Nephron (organoid): Measurements from ENCODE around the gene PDE4D.

Source experiments
- H3K27ac Mint-ChIP-seq, 3 experiments: 2 replicates each; pipeline ENCODE4 v1.8.0; 2020; ENCODE audit warnings: mixed read lengths in 3 of 3, mild to moderate bottlenecking in 2 of 3, moderate library complexity in 1 of 3
- H3K27me3 Mint-ChIP-seq: 2 replicates; pipeline ENCODE4 v1.8.0; 2021; ENCODE audit warnings: low read depth, mild to moderate bottlenecking, moderate library complexity, mixed read lengths
- H3K36me3 Mint-ChIP-seq: 2 replicates; pipeline ENCODE4 v1.8.0; 2020; ENCODE audit warnings: low read depth, mixed read lengths
- H3K4me1 Mint-ChIP-seq: 2 replicates; pipeline ENCODE4 v1.8.0; 2020; ENCODE audit warnings: mixed read lengths
- H3K4me3 Mint-ChIP-seq, 3 experiments: 2 replicates each; pipeline ENCODE4 v1.8.0; 2020; ENCODE audit warnings: mild to moderate bottlenecking in 3 of 3, mixed read lengths in 3 of 3, moderate library complexity in 2 of 3
- H3K9me3 Mint-ChIP-seq: 2 replicates; pipeline ENCODE4 v1.8.0; 2020; ENCODE audit warnings: mixed read lengths
- CTCF ChIP-seq, 3 experiments: fragments of 200-600 bp; sonication (generic); IDR thresholded peaks; one replicate each; pipeline ENCODE4 v1.5.0; 2021; ENCODE audit warnings: antibody characterized with exemption in 3 of 3; ENCODE audit not compliant: unreplicated experiment in 3 of 3

PDE4D gene

GRCh38 chr5:59136549-59136948 is 757.0 kb downstream of the PDE4D start:
- TF ChIP-seq CTCF (IDR thresholded peaks at IDR 0.05; ENCODE audit: unreplicated experiment in 3 of 3): no peak
- no peaks in the 10 kb centered on the region for H3K36me3 Mint-ChIP-seq
- no peaks in the 10 kb centered on the region for H3K4me1 Mint-ChIP-seq
- H3K9me3 Mint-ChIP-seq: no peaks in the 10 kb centered on the region
- no peak overlapping the region for H3K4me3 Mint-ChIP-seq
- no peaks in the 10 kb centered on the region for H3K27me3 Mint-ChIP-seq
- H3K27ac Mint-ChIP-seq: no peak overlapping the region

GRCh38 chr5:59134471-59135163 is 758.9 kb downstream of the PDE4D start:
- Mint-ChIP-seq H3K27ac (no peak overlapping the region), H3K27me3 (no peaks in the 10 kb centered on the region), H3K36me3 (no peaks in the 10 kb centered on the region), H3K4me1 (no peaks in the 10 kb centered on the region), H3K4me3 (no peak overlapping the region), H3K9me3 (no peaks in the 10 kb centered on the region)
- TF ChIP-seq CTCF (IDR thresholded peaks at IDR 0.05; ENCODE audit: unreplicated experiment in 3 of 3): no peak

DNA sequence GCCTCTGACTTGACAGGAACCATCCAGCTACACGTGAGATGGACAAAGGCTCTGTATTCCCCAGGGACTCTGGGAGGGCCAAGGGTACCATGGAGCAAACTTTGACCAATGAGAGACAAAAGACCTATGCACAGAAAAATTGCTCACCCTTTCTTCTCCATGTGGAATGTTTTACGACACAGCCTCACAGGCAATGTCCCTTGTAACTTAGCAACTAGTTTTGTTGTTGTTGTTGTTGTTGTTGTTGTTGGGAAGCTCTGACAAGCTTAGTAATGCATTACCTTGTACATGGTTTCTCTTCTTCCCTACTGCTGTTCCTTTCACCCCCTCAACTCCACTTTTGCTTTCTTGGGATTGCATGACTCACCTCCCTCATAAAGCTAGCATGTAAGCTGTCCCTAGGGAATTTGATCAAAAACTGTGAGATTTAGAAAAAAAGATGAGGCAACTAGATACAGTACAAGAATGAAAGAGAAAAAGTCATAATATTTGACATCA is 759.7 kb downstream of the PDE4D start:
- H3K9me3 Mint-ChIP-seq: no peaks in the 10 kb centered on the region
- no peak overlapping the region for H3K4me3 Mint-ChIP-seq
- no peak for TF ChIP-seq CTCF (IDR thresholded peaks at IDR 0.05; ENCODE audit: unreplicated experiment in 3 of 3)
- no peaks in the 10 kb centered on the region for H3K27me3 Mint-ChIP-seq
- no peaks in the 10 kb centered on the region for H3K36me3 Mint-ChIP-seq
- no peaks in the 10 kb centered on the region for H3K4me1 Mint-ChIP-seq
- no peak overlapping the region for H3K27ac Mint-ChIP-seq

DNA sequence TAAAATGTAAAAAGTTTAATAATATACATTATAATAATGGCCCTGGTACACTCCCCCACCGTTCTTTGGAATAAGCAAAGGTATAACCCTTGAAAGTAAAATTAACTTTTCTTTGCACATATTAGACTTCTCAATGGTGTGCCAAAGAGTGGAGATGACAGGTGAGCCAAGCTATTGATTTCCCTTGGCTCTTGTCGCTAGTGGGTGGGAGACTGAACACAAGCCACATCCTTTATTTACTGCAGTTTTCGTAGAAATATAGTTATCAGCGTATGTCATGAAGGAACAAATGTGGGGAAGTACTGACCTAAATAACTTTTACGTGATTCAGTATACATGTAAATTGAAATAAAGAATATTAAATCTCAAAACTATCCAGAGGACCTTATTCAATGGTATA is 761.4 kb downstream of the PDE4D start:
- no peaks in the 10 kb centered on the region for H3K4me1 Mint-ChIP-seq
- no peak overlapping the region for H3K27ac Mint-ChIP-seq
- no peak overlapping the region for H3K4me3 Mint-ChIP-seq
- H3K27me3 Mint-ChIP-seq: no peaks in the 10 kb centered on the region
- no peak for TF ChIP-seq CTCF (IDR thresholded peaks at IDR 0.05; ENCODE audit: unreplicated experiment in 3 of 3)
- H3K9me3 Mint-ChIP-seq: no peaks in the 10 kb centered on the region
- no peaks in the 10 kb centered on the region for H3K36me3 Mint-ChIP-seq

- H3K4me3 Mint-ChIP-seq: no peak overlapping the region
- no peaks in the 10 kb centered on the region for H3K36me3 Mint-ChIP-seq
- no peak for TF ChIP-seq CTCF (IDR thresholded peaks at IDR 0.05; ENCODE audit: unreplicated experiment in 3 of 3)
- no peaks in the 10 kb centered on the region for H3K4me1 Mint-ChIP-seq
- no peak overlapping the region for H3K27ac Mint-ChIP-seq
- no peaks in the 10 kb centered on the region for H3K27me3 Mint-ChIP-seq
- no peaks in the 10 kb centered on the region for H3K9me3 Mint-ChIP-seq
These were observed 763.1 kb downstream of the PDE4D start for GRCh38 chr5:59130431-59130830.

DNA sequence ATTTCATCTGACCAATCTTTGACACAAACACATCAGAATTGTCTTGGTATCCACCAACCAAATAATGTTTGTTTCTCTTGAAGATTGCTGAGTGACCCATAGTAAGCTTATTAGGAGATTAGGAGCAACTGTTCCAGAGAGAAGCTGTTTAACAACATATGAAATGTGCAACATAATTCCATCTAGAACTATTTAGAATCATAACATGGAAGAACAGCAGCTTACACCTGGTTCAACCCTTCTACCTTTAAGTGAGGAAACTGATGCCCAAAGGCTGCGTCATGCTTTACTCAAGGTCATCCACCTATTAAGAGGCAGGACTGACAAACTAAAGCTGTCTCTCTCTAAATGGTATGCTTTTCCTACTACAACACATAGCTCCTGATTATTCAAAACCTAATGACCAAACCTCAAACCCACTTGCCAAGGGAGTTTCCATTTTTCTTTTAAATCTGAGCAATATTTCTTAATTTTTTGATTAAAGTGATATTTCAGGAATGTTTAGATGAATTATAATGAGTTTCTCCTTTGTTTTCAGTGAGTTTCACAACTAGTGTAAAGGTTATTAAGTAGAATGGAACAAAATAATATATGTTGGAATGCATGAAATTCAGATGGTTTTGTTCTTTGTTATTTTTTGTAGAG is 764.8 kb downstream of the PDE4D start:
- H3K4me1 Mint-ChIP-seq: no peaks in the 10 kb centered on the region
- TF ChIP-seq CTCF (IDR thresholded peaks at IDR 0.05; ENCODE audit: unreplicated experiment in 3 of 3): no peak
- H3K9me3 Mint-ChIP-seq: no peaks in the 10 kb centered on the region
- no peaks in the 10 kb centered on the region for H3K27me3 Mint-ChIP-seq
- H3K36me3 Mint-ChIP-seq: no peaks in the 10 kb centered on the region
- no peak overlapping the region for H3K4me3 Mint-ChIP-seq
- H3K27ac Mint-ChIP-seq: no peak overlapping the region
